Placental pericyte (primary cell): ENCODE results near the gene NFKBIA. TPM values are rescaled to one million over a fixed set of nuclear protein-coding genes. Genes with fewer than 3 reads are reported as not detected.

Experiments
- total RNA-seq: library from RNA; depleted of rRNA; stranded (reverse); fragments of >200 nt; gene quantifications from 2 replicates; pipeline ENCODE4 v1.2.3, GENCODE V29; 2012

NFKBIA gene
- 139 and 179 TPM in 2 replicates for total RNA-seq

DNA sequence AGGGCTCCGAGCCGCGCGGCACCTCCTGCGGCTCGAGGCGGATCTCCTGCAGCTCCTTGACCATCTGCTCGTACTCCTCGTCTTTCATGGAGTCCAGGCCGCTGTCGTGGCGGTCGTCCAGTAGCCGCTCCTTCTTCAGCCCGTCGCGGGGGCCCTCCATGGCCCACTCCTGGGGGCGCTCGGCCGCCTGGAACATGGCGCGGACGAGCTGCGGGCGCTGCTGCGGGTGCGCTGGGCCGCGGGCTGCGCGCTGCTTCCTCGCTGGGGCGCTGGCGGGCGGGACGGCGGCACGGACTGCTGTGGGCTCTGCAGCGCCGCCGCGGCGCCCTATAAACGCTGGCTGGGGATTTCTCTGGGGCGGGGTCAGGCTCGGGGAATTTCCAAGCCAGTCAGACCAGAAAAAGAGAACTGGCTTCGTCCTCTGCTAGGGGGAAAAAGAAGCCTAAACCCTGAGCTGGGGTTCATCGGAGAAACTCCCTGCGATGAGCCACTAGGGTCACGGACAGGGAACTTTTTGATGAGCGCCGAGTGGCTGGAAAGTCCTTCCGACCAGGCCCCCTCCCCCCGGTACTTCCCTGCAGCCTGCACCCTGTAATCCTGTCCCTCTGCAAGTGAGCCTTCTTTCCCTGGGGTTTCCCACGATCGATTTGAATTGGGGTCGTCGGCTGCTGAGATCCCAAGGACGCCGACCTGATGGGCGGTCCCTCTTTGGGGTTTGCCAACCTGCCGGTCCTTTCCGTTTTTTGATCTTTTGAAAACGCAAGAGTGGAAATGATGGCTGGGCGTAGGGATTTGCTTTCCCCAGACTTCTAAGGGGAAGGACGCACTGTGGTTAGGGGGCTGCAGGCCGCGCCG lies at the start of gene NFKBIA:
NFKBIA (minus strand) TSS at position 301 of the 855 bp plus-strand sequence; CDS start at position 196, 105 bp downstream.

Other genes with a start within 250 kb of the NFKBIA start
- 188 and 253 TPM in 2 replicates for gene PSMA6, start 112.4 kb downstream of the NFKBIA start, total RNA-seq
- gene INSM2, start 129.4 kb upstream of the NFKBIA start, total RNA-seq: not detected in 2 replicates